Mucosa of descending colon (tissue), 3 donors: Measurements from ENCODE around the gene TPM2. TPM values are rescaled to one million over a fixed set of nuclear protein-coding genes. Genes with fewer than 3 reads are reported as not detected.

Experiments used
- ATAC-seq: fragments of 200-7000 bp; cut with Tn5 transposase; one replicate; pipeline ENCODE4 v1.9.1; 2020; ENCODE audit warnings: mild to moderate bottlenecking, moderate library complexity
- DNase-seq, 3 donors: peaks; one replicate each; pipeline ENCODE4 v3.0.0-alpha.2; 2020
- H3K36me3 ChIP-seq: fragments of 200-600 bp; one replicate; pipeline ENCODE4 v1.8.0; 2021; ENCODE audit warnings: low read depth, mild to moderate bottlenecking
- H3K4me1 ChIP-seq: fragments of 200-600 bp; one replicate; pipeline ENCODE4 v1.8.0; 2021; ENCODE audit warnings: low read depth, mild to moderate bottlenecking
- H3K4me3 ChIP-seq: fragments of 200-600 bp; one replicate; pipeline ENCODE4 v1.8.0; 2021; ENCODE audit warnings: mild to moderate bottlenecking
- H3K9me3 ChIP-seq: fragments of 200-600 bp; one replicate; pipeline ENCODE4 v1.8.0; 2021; ENCODE audit warnings: mild to moderate bottlenecking
- CTCF ChIP-seq: fragments of 200-600 bp; IDR thresholded peaks from one replicate; pipeline ENCODE4 v1.8.0; 2022; ENCODE audit warnings: antibody characterized with exemption, mild to moderate bottlenecking
- intact Hi-C, 2 donors: fragments of 100-400 bp; cut with DNase I in 1 of 2; cut with micrococcal nuclease in 1 of 2; formaldehyde crosslinking; loops; one replicate each; pipeline versions ENCODE4 v1.11.0 to v1.11.1; 2022; cut with DNase I, micrococcal nuclease
- total RNA-seq, 3 donors: library from RNA; stranded (reverse); fragmentation: NEBNext Ultra II Directional in 2 of 3; extraction: Animal tissue kit (Norgen Biotek cat#: 25700) in 2 of 3; gene quantifications; one replicate each; pipeline versions ENCODE4 v1.2.1 to v1.2.4, GENCODE V29; 2021 to 2023
- donor health status: DM: no; HTN: no; CAD: no; lungs with moderate emphysema.
- donor health status: DM: no; HTN: no; CAD: no.
- donor health status: DM: no; HTN: yes; CAD: no.

TPM2 gene
- total RNA-seq, 3 donors from 2014 or later = 45.3 to 1,899 (median 152) TPM

GRCh38 chr9:35683323-35683722 lies 6.4 kb downstream of the TPM2 start:
- intact Hi-C loops = no loop called here
- no peaks in the 10 kb centered on the region for H3K9me3 ChIP-seq
- no peak for TF ChIP-seq CTCF
- ATAC-seq (no peak), DNase-seq (no peak)
- no peak overlapping the region for H3K4me3 ChIP-seq
- H3K4me1 ChIP-seq = no peaks in the 10 kb centered on the region
- no peaks in the 10 kb centered on the region for H3K36me3 ChIP-seq

DNA sequence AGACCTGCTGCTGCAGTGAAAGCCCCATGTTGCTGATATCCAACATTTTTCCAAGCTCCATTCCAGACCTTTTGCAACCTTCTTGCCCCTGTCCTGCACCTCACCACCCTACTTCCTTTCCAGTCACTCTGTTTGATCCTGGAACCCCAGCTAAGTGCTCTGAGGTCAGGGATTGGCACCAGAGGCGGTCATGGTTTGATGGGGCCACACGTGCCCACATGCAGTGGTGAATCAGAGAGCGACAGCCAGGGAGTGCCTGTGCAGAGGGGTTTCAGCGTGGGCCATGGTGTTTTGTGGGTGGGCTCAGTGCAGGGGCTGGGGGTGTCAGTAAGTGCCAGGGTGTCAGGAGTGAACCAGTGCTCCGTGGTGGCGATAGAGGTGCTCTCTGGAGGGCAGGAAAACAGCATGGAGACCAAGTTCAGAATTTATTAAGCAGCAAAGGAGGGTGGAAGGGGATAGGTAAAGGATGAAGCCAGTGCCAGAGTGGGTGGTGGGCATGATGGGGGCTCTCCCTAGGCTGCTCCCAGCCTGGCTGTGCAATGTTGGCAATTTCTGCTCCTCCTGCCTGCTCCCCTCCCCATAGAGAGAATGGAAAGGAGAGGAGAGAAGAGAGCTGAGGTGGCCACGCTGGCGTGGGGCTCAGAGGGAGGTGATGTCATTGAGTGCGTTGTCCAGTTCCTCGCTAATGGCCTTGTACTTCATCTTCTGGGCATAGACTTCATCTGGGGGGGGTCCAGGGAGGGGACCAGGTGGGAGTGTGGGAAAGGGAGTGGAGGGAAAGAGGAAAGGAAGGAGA lies 7.0 kb downstream of the TPM2 start:
- intact Hi-C loops = no loop called here
- ATAC-seq = no peak
- Histone ChIP-seq H3K4me3 (no peak overlapping the region), H3K9me3 (no peaks in the 10 kb centered on the region), H3K36me3 (no peaks in the 10 kb centered on the region), H3K4me1 (no peaks in the 10 kb centered on the region)
- DNase-seq = peak in 1 of 3 donors; percentile 23
- TF ChIP-seq CTCF = no peak

- H3K4me3 ChIP-seq = no peak overlapping the region
- intact Hi-C loops = no loop called here
- H3K4me1 ChIP-seq = no peaks in the 10 kb centered on the region
- H3K9me3 ChIP-seq = no peaks in the 10 kb centered on the region
- no peak for TF ChIP-seq CTCF
- ATAC-seq (no peak), DNase-seq (peak in 1 of 3 donors; percentile 27)
- no peaks in the 10 kb centered on the region for H3K36me3 ChIP-seq
Observed at GRCh38 chr9:35682051-35682450, 7.7 kb downstream of the TPM2 start.

DNA sequence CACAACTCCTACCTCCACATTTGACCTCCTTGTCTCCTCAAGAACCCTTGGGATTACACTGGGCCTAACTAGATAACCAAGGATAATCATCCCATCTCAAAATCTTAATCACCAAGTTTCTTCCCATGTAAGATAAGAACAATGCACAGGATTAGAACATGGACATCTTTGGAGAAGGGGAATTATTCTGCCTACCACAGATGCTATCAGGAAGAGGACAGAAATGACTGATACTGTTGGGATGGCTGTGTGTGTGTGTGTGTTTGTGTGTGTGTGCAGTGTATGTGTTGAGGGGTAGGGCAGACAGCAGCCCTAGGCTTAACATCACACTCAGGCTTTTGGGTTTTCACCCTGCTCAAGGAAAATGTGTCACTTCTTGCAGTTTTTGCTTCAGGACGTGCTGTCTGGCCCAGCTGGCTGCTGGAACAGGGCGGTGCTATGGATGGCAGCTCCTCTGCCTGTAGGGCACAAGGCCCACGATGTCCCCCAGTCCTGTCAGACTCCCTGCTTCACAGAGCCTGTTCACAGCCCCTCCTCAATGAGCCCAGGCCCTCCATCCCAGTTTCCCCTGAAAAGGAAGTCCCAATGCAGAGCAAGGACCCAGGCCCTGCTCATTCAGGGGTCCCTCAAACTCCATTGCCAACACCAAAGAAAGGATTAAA lies 8.3 kb downstream of the TPM2 start:
- intact Hi-C loops = no loop called here
- Histone ChIP-seq H3K36me3 (no peaks in the 10 kb centered on the region), H3K4me3 (no peak overlapping the region), H3K4me1 (peaks cover under 1% of the 10 kb centered on the region), H3K9me3 (no peaks in the 10 kb centered on the region)
- no peak for ATAC-seq
- TF ChIP-seq CTCF = no peak
- DNase-seq = peak in 1 of 3 donors; percentile 33

GRCh38 chr9:35680331-35681105 lies 9.2 kb downstream of the TPM2 start:
- Histone ChIP-seq H3K9me3 (no peaks in the 10 kb centered on the region), H3K36me3 (no peaks in the 10 kb centered on the region), H3K4me1 (peaks cover 8% of the 10 kb centered on the region), H3K4me3 (no peak overlapping the region)
- no peak for TF ChIP-seq CTCF
- intact Hi-C loops = no loop called here
- peak; percentile 22 for ATAC-seq
- peak in 1 of 3 donors; percentile 23 for DNase-seq
